ENCODE measurements around the gene NOX5. TPM values are rescaled to one million over a fixed set of nuclear protein-coding genes. Genes with fewer than 3 reads are reported as not detected.
A peak's percentile ranks its signal among the peaks of the same experiment; 100 is the strongest.

Gene NOX5
- total RNA-seq, 1 donor from 2014 or later = 0.74 TPM

GRCh38 chr15:69034352-69034751 lies 19.9 kb downstream of the NOX5 start:
- Histone ChIP-seq H3K36me3 (no peaks in the 10 kb centered on the region), H3K9me3 (no peaks in the 10 kb centered on the region), H3K27me3 (no peaks in the 10 kb centered on the region), H3K4me1 (peaks cover 12% of the 10 kb centered on the region), H3K4me3 (no peak overlapping the region), H3K27ac (no peak overlapping the region)
- peak in 1 of 2 donors; percentile 40 for DNase-seq (ENCODE audit: extremely low spot score in 2 of 2)
- intact Hi-C loops (cut with DNase I) = no loop called here
- TF ChIP-seq POLR2AphosphoS5 (IDR thresholded peaks at IDR 0.05; ENCODE audit: insufficient read depth in 1 of 2, low read depth in 1 of 2) (no peak), CTCF (IDR thresholded peaks at IDR 0.05) (no peak), POLR2A (IDR thresholded peaks at IDR 0.05) (no peak)

- Histone ChIP-seq H3K27ac (no peak overlapping the region), H3K9me3 (no peaks in the 10 kb centered on the region), H3K36me3 (no peaks in the 10 kb centered on the region), H3K27me3 (no peaks in the 10 kb centered on the region), H3K4me1 (peaks cover 12% of the 10 kb centered on the region), H3K4me3 (no peak overlapping the region)
- TF ChIP-seq POLR2AphosphoS5 (IDR thresholded peaks at IDR 0.05; ENCODE audit: insufficient read depth in 1 of 2, low read depth in 1 of 2) = peak in 1 of 2 donors; percentile 52
- no peak for TF ChIP-seq POLR2A (IDR thresholded peaks at IDR 0.05)
- intact Hi-C loops (cut with DNase I) = no loop called here
- no peak for DNase-seq (ENCODE audit: extremely low spot score in 2 of 2)
Observed at GRCh38 chr15:69035205-69035917, 20.9 kb downstream of the NOX5 start.

DNA sequence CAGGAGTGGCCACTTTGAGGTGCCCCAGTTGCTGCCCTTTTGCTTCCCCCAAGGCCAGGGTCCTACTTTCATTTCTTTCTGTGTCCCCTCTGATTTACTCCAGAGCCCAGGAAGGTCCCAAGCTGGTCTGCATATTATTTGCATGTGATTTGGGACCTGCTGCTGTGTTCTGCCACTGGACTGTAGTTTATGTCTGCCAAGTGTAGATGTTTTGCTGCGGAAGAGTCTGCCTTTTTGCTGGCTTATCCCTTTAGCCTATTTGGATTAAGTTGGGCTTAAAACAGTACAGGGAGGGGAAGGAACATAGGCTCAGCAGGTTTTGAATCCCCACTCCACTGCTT lies 21.4 kb downstream of the NOX5 start:
- Histone ChIP-seq H3K4me1 (peaks cover 12% of the 10 kb centered on the region), H3K36me3 (no peaks in the 10 kb centered on the region), H3K27me3 (no peaks in the 10 kb centered on the region), H3K4me3 (no peak overlapping the region), H3K9me3 (no peaks in the 10 kb centered on the region), H3K27ac (no peak overlapping the region)
- TF ChIP-seq POLR2AphosphoS5 (IDR thresholded peaks at IDR 0.05; ENCODE audit: insufficient read depth in 1 of 2, low read depth in 1 of 2) (no peak), CTCF (IDR thresholded peaks at IDR 0.05) (no peak), POLR2A (IDR thresholded peaks at IDR 0.05) (no peak)
- intact Hi-C loops (cut with DNase I) = no loop called here
- no peak for DNase-seq (ENCODE audit: extremely low spot score in 2 of 2)

GRCh38 chr15:69036826-69037225 lies 22.3 kb downstream of the NOX5 start:
- DNase-seq (ENCODE audit: extremely low spot score in 2 of 2) = no peak
- intact Hi-C loops (cut with DNase I) = no loop called here
- H3K27me3 ChIP-seq = no peaks in the 10 kb centered on the region

DNA sequence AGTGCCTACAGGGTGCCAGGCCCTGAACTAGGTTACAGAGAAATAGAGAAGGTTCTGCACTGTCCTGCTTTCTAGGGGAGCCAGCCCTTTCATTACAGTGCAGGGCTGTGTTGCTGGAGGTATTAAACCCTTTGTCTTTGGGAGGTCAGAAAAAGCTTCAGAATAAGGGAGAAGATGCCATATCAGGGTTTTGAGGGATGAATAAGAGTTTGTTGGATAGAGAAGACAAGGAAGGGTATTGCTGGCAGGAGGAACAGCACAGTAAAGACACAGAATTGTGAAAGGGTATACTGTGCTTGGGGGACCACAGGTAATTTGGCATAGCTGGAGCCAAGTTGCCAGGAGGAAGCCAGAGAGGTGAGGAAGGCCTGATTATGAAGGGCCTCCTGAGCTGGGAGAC lies 23.0 kb downstream of the NOX5 start:
- no peak for DNase-seq (ENCODE audit: extremely low spot score in 2 of 2)
- intact Hi-C loops (cut with DNase I) = no loop called here
- H3K27me3 ChIP-seq = no peaks in the 10 kb centered on the region
- no peak overlapping the region for H3K4me3 ChIP-seq
- TF ChIP-seq POLR2AphosphoS5 (IDR thresholded peaks at IDR 0.05; ENCODE audit: insufficient read depth in 1 of 2, low read depth in 1 of 2) = no peak
- TF ChIP-seq POLR2A (IDR thresholded peaks at IDR 0.05) = no peak
- no peak for TF ChIP-seq CTCF (IDR thresholded peaks at IDR 0.05)
- H3K27ac ChIP-seq = no peak overlapping the region
- no peaks in the 10 kb centered on the region for H3K9me3 ChIP-seq
- no peaks in the 10 kb centered on the region for H3K36me3 ChIP-seq
- H3K4me1 ChIP-seq = no peaks in the 10 kb centered on the region

More at GRCh38 chr15:69036826-69037225, 22.3 kb downstream of the NOX5 start:
- H3K36me3 ChIP-seq = no peaks in the 10 kb centered on the region
- H3K27ac ChIP-seq = no peak overlapping the region
- H3K4me3 ChIP-seq = no peak overlapping the region
- TF ChIP-seq CTCF (IDR thresholded peaks at IDR 0.05) (no peak), POLR2A (IDR thresholded peaks at IDR 0.05) (no peak), POLR2AphosphoS5 (IDR thresholded peaks at IDR 0.05; ENCODE audit: insufficient read depth in 1 of 2, low read depth in 1 of 2) (no peak)
- peaks cover 5% of the 10 kb centered on the region for H3K4me1 ChIP-seq
- H3K9me3 ChIP-seq = no peaks in the 10 kb centered on the region

Data from vagina (tissue), 2 donors.